Dermis blood vessel endothelial cell (primary cell): Measurements from ENCODE around the gene MRPL58. TPM values are rescaled to one million over a fixed set of nuclear protein-coding genes. Genes with fewer than 3 reads are reported as not detected.
"Not testable (repeated sequence)": the region's sequence is repeated elsewhere in the genome, so short reads cannot be mapped to it uniquely, and the experiment has no call there.

Experiments
- DNase-seq: peaks from one replicate; pipeline ENCODE4 v3.0.0; 2010
- total RNA-seq: library from RNA; depleted of rRNA; stranded (reverse); fragments of >200 nt; gene quantifications from 2 replicates; pipeline ENCODE4 v1.2.3, GENCODE V29; 2014

The MRPL58 gene
- total RNA-seq, 1 donor from 2014 or later = 35.6 TPM

- peak; percentile 86 for DNase-seq
These were observed 24.4 kb upstream of the MRPL58 start for GRCh38 chr17:74987909-74988711.

GRCh38 chr17:74990581-74991105, 21.8 kb upstream of the MRPL58 start:
- no peak for DNase-seq

- no peak for DNase-seq
These were observed 20.2 kb upstream of the MRPL58 start for GRCh38 chr17:74992223-74992622.

GRCh38 chr17:74994440-74994839, 18.0 kb upstream of the MRPL58 start:
- no peak for DNase-seq

GRCh38 chr17:74995847-74996246, 16.6 kb upstream of the MRPL58 start:
- DNase-seq = no peak

GRCh38 chr17:74998783-74999182, 13.7 kb upstream of the MRPL58 start:
- no peak for DNase-seq

GRCh38 chr17:74999523-74999922, 12.9 kb upstream of the MRPL58 start:
- no peak for DNase-seq

- no peak for DNase-seq
These were observed 10.3 kb upstream of the MRPL58 start for GRCh38 chr17:75001915-75002843.

GRCh38 chr17:75003070-75003956, 9.2 kb upstream of the MRPL58 start:
- no peak for DNase-seq

- no peak for DNase-seq
These were observed 8.5 kb upstream of the MRPL58 start for GRCh38 chr17:75003957-75004355.

- DNase-seq = no peak
These were observed 8.1 kb upstream of the MRPL58 start for GRCh38 chr17:75004371-75004770.

- no peak for DNase-seq
These were observed 7.2 kb upstream of the MRPL58 start for GRCh38 chr17:75005291-75005690.

GRCh38 chr17:75006084-75006483, 6.4 kb upstream of the MRPL58 start:
- DNase-seq = not testable (repeated sequence)

- no peak for DNase-seq
These were observed 5.8 kb upstream of the MRPL58 start for GRCh38 chr17:75006653-75007052.

GRCh38 chr17:75008373-75008772, 4.1 kb upstream of the MRPL58 start:
- no peak for DNase-seq

GRCh38 chr17:75009139-75009724, 3.2 kb upstream of the MRPL58 start:
- DNase-seq = no peak

GRCh38 chr17:75010683-75011400, 1.6 kb upstream of the MRPL58 start:
- DNase-seq = peak; percentile 95

GRCh38 chr17:75011401-75012095, 922 bp upstream of the MRPL58 start:
- DNase-seq = peak; percentile 62

GRCh38 chr17:75012096-75012345, 449 bp upstream of the MRPL58 start:
- DNase-seq = no peak

- no peak for DNase-seq
These were observed 656 bp downstream of the MRPL58 start for GRCh38 chr17:75013092-75013559.

GRCh38 chr17:75019146-75019545, 6.7 kb downstream of the MRPL58 start:
- no peak for DNase-seq
